GM21717 (cell line): Measurements from ENCODE around the gene GRAMD1A.
"Not testable (repeated sequence)": the region's sequence is repeated elsewhere in the genome, so short reads cannot be mapped to it uniquely, and the experiment has no call there.

Experiments used
- ATAC-seq: cut with Tn5 transposase; IDR thresholded peaks from one replicate; pipeline ENCODE4 v1.9.1; 2021; ENCODE audit warnings: mild to moderate bottlenecking, moderate library complexity; ENCODE audit not compliant: unreplicated experiment

GRAMD1A gene

GRCh38 chr19:34976611-34977010 lies 23.5 kb upstream of the GRAMD1A start:
- ATAC-seq = no peak

- no peak for ATAC-seq
Observed at GRCh38 chr19:34979819-34980640, 20.1 kb upstream of the GRAMD1A start.

- no peak for ATAC-seq
Observed at GRCh38 chr19:34982275-34982674, 17.8 kb upstream of the GRAMD1A start.

- no peak for ATAC-seq
Observed at GRCh38 chr19:34983786-34984185, 16.3 kb upstream of the GRAMD1A start.

GRCh38 chr19:34984287-34984686 lies 15.8 kb upstream of the GRAMD1A start:
- ATAC-seq = no peak

- no peak for ATAC-seq
Observed at GRCh38 chr19:34985249-34986022, 14.7 kb upstream of the GRAMD1A start.

- ATAC-seq = no peak
Observed at GRCh38 chr19:34988119-34988518, 12.0 kb upstream of the GRAMD1A start.

GRCh38 chr19:34989298-34989697 lies 10.8 kb upstream of the GRAMD1A start:
- no peak for ATAC-seq

- ATAC-seq = no peak
Observed at GRCh38 chr19:34990578-34991192, 9.4 kb upstream of the GRAMD1A start.

GRCh38 chr19:34991542-34992333 lies 8.4 kb upstream of the GRAMD1A start:
- ATAC-seq = no peak

GRCh38 chr19:34992582-34992981 lies 7.5 kb upstream of the GRAMD1A start:
- not testable (repeated sequence) for ATAC-seq

GRCh38 chr19:34994286-34994642 lies 5.9 kb upstream of the GRAMD1A start:
- ATAC-seq = no peak

GRCh38 chr19:34994643-34995541 lies 5.2 kb upstream of the GRAMD1A start:
- no peak for ATAC-seq

GRCh38 chr19:34995551-34995950 lies 4.6 kb upstream of the GRAMD1A start:
- ATAC-seq = no peak

- no peak for ATAC-seq
Observed at GRCh38 chr19:34997071-34997617, 3.0 kb upstream of the GRAMD1A start.

- ATAC-seq = not testable (repeated sequence)
Observed at GRCh38 chr19:34998224-34998623, 1.9 kb upstream of the GRAMD1A start.

- ATAC-seq = no peak
Observed at GRCh38 chr19:34998777-34999497, 1.2 kb upstream of the GRAMD1A start.

GRCh38 chr19:35000338-35000646 lies 169 bp downstream of the GRAMD1A start:
- no peak for ATAC-seq
